DND-41 (cell line): Measurements from ENCODE around the gene NFIA.
"Not testable (repeated sequence)": the region's sequence is repeated elsewhere in the genome, so short reads cannot be mapped to it uniquely, and the experiment has no call there.

Experiments used
- ATAC-seq: fragments of 200-7000 bp; cut with Tn5 transposase; 3 replicates; pipeline ENCODE4 v1.9.1; 2021; ENCODE audit warnings: low read depth; ENCODE audit not compliant: insufficient read depth
- DNase-seq: peaks from one replicate; pipeline ENCODE4 v3.0.0-alpha.2; 2020
- H2AFZ ChIP-seq: 2 replicates; pipeline ENCODE4 v1.6.0; 2012; ENCODE audit warnings: low read depth, low read length
- H3K27ac ChIP-seq: 2 replicates; pipeline ENCODE4 v1.5.1; 2012; ENCODE audit warnings: low read length, inconsistent platforms
- H3K27me3 ChIP-seq: fragments of 200-600 bp; sonication (generic); 2 replicates; pipeline ENCODE4 v1.6.0; 2012; ENCODE audit warnings: low read length, mild to moderate bottlenecking, inconsistent platforms; ENCODE audit not compliant: insufficient read depth, poor library complexity
- H3K36me3 ChIP-seq: 2 replicates; pipeline ENCODE4 v1.5.1; 2012; ENCODE audit warnings: low read length, inconsistent platforms; ENCODE audit not compliant: insufficient read depth
- H3K4me1 ChIP-seq: 2 replicates; pipeline ENCODE4 v1.5.1; 2012; ENCODE audit warnings: mild to moderate bottlenecking, low read length; ENCODE audit not compliant: insufficient read depth
- H3K4me2 ChIP-seq: 2 replicates; pipeline ENCODE4 v1.6.0; 2012; ENCODE audit warnings: mild to moderate bottlenecking, moderate library complexity, low read length, inconsistent platforms; ENCODE audit not compliant: insufficient read depth
- H3K4me3 ChIP-seq, 2 experiments: fragments of 200-600 bp in 1 of 2; shearing (Covaris generic) in 1 of 2; 2 replicates each; pipeline ENCODE4 v1.5.1; 2012 to 2016; ENCODE audit warnings: inconsistent platforms in 2 of 2, low read length in 2 of 2, mild to moderate bottlenecking in 2 of 2, low read depth in 1 of 2, moderate library complexity in 1 of 2
- H3K79me2 ChIP-seq: 2 replicates; pipeline ENCODE4 v1.6.0; 2012; ENCODE audit warnings: low read length, inconsistent platforms; ENCODE audit not compliant: insufficient read depth
- H3K9ac ChIP-seq: 2 replicates; pipeline ENCODE4 v1.6.0; 2012; ENCODE audit warnings: low read depth, mild to moderate bottlenecking, inconsistent platforms, low read length, moderate library complexity
- H3K9me3 ChIP-seq: 2 replicates; pipeline ENCODE4 v1.5.1; 2012; ENCODE audit warnings: low read length, moderate library complexity, mild to moderate bottlenecking, inconsistent platforms; ENCODE audit not compliant: insufficient read depth, severe bottlenecking
- H4K20me1 ChIP-seq: 2 replicates; pipeline ENCODE4 v1.6.0; 2012; ENCODE audit warnings: low read length; ENCODE audit not compliant: insufficient read depth
- EZH2 ChIP-seq: IDR thresholded peaks from 3 replicates; pipeline ENCODE4 v1.6.1; 2012; ENCODE audit warnings: borderline replicate concordance, low read depth, mild to moderate bottlenecking, moderate library complexity, low read length, inconsistent platforms; ENCODE audit not compliant: severe bottlenecking
- TF ChIP-seq, protein P1 (sequence below): IDR thresholded peaks from 2 replicates; pipeline ENCODE4 v1.5.1; 2012; ENCODE audit warnings: borderline replicate concordance, low read length, moderate library complexity, mild to moderate bottlenecking; ENCODE audit not compliant: poor library complexity, severe bottlenecking; ENCODE audit errors: extremely low read depth

Gene NFIA

GRCh38 chr1:61071205-61072130, 10.9 kb upstream of the NFIA start:
- no peak for TF ChIP-seq EZH2
- TF ChIP-seq, protein P1, sequence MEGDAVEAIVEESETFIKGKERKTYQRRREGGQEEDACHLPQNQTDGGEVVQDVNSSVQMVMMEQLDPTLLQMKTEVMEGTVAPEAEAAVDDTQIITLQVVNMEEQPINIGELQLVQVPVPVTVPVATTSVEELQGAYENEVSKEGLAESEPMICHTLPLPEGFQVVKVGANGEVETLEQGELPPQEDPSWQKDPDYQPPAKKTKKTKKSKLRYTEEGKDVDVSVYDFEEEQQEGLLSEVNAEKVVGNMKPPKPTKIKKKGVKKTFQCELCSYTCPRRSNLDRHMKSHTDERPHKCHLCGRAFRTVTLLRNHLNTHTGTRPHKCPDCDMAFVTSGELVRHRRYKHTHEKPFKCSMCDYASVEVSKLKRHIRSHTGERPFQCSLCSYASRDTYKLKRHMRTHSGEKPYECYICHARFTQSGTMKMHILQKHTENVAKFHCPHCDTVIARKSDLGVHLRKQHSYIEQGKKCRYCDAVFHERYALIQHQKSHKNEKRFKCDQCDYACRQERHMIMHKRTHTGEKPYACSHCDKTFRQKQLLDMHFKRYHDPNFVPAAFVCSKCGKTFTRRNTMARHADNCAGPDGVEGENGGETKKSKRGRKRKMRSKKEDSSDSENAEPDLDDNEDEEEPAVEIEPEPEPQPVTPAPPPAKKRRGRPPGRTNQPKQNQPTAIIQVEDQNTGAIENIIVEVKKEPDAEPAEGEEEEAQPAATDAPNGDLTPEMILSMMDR, result no peak
- no peak for DNase-seq
- no peak overlapping the region for H3K27ac ChIP-seq
- no peak overlapping the region for H3K4me3 ChIP-seq
- H3K4me1 ChIP-seq, result no peaks in the 10 kb centered on the region
- no peak overlapping the region for H3K9ac ChIP-seq
- no peak for ATAC-seq
- no peaks in the 10 kb centered on the region for H3K36me3 ChIP-seq
- no peaks in the 10 kb centered on the region for H3K27me3 ChIP-seq
- H3K79me2 ChIP-seq, result no peaks in the 10 kb centered on the region
- H4K20me1 ChIP-seq, result no peaks in the 10 kb centered on the region
- no peak overlapping the region for H3K4me2 ChIP-seq
- no peaks in the 10 kb centered on the region for H3K9me3 ChIP-seq
- no peak overlapping the region for H2AFZ ChIP-seq

DNA sequence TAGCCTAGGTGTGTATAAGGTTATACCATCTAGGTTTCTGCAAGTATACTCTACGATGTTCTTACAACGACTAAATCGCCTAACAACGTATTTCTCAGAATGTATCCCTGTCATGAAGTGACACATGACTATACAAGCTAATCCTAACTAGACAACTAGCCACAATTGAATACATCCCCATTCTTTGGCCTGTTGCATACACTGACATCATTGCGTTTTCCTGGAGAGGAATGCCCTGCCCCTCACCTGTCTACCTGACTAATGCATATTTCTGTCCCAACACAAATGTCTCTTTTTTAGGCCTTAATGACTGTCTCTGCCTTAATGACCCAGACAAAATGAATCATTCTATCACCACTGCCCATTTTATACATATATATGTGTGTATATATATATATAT, 8.5 kb upstream of the NFIA start:
- ATAC-seq (no peak), DNase-seq (no peak)
- TF ChIP-seq, protein P1, result no peak
- H3K79me2 ChIP-seq, result no peaks in the 10 kb centered on the region
- no peaks in the 10 kb centered on the region for H3K9me3 ChIP-seq
- no peaks in the 10 kb centered on the region for H3K4me1 ChIP-seq
- H3K4me3 ChIP-seq, result no peak overlapping the region
- no peak overlapping the region for H3K27ac ChIP-seq
- no peaks in the 10 kb centered on the region for H4K20me1 ChIP-seq
- no peak overlapping the region for H3K4me2 ChIP-seq
- H3K27me3 ChIP-seq, result no peaks in the 10 kb centered on the region
- H2AFZ ChIP-seq, result no peak overlapping the region
- no peaks in the 10 kb centered on the region for H3K36me3 ChIP-seq
- H3K9ac ChIP-seq, result no peak overlapping the region

- not testable (repeated sequence) for H3K9ac ChIP-seq, H4K20me1 ChIP-seq, H3K36me3 ChIP-seq, H3K4me2 ChIP-seq, DNase-seq, H3K9me3 ChIP-seq, H2AFZ ChIP-seq, H3K79me2 ChIP-seq, H3K27me3 ChIP-seq, H3K4me3 ChIP-seq, H3K27ac ChIP-seq, H3K4me1 ChIP-seq, ATAC-seq
Observed at GRCh38 chr1:61075833-61076232, 6.5 kb upstream of the NFIA start.

DNA sequence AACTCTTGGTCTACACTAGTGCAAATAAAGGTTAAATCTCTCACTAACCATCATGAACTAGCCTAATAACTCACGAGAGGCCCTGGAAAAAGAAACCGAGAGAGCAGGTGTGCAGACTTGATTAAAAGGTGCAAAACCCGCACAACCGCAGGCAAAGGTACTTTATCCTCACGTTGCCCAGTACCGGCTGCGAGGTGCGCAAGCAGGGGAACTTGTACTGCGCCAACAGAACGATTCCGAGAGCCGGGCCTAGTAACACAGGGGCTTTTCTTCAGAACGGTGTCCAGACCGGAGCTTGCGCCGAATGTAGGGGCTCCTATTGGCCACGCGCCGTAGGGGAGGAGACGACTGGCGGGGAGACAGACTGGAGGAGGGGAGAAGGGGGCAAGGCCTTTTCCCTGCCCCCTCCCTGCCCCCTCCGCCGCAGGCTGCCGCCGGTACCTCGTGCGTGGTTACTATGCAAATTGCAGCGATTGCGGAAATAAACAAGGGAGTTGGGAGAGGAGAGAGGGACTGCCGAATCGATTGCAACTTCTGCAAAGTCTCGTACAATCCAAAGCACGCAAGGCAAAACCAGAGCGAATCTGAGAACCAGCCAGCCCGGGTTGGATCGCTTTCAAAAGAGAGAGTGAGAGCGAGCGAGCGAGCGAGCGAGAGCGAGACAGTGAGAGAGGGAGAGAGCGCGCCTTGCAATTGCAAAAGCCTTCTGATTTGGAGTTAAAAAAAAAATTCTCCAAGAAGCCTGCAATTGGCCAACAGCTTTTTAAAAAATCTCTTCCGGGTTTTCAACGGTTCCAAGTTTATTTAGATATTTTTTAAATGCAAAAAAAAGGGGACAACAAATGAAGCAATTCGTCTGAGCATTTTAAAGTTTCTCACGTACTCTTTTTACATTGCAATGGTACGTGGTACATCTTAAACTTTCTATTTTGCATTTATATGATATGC, 5.4 kb upstream of the NFIA start:
- Histone ChIP-seq H3K4me1 (no peaks in the 10 kb centered on the region), H3K9ac (no peak overlapping the region), H3K27ac (no peak overlapping the region), H3K9me3 (no peaks in the 10 kb centered on the region), H4K20me1 (no peaks in the 10 kb centered on the region), H2AFZ (no peak overlapping the region), H3K4me2 (no peak overlapping the region), H3K4me3 (no peak overlapping the region), H3K36me3 (no peaks in the 10 kb centered on the region), H3K79me2 (no peaks in the 10 kb centered on the region), H3K27me3 (no peaks in the 10 kb centered on the region)
- no peak for DNase-seq
- no peak for ATAC-seq
- TF ChIP-seq, protein P1, result no peak
- TF ChIP-seq EZH2, result no peak
